ENCODE measurements around the gene RABEP2.

Gene RABEP2

GRCh38 chr16:28912558-28912957 is 12.5 kb downstream of the RABEP2 start:
- no peak for TF ChIP-seq ZFX (IDR thresholded peaks at IDR 0.05; ENCODE audit: borderline replicate concordance)
- TF ChIP-seq CTCF (IDR thresholded peaks at IDR 0.05), result no peak
- H3K27ac ChIP-seq, result no peak overlapping the region

GRCh38 chr16:28910086-28911031 is 14.7 kb downstream of the RABEP2 start:
- TF ChIP-seq CTCF (IDR thresholded peaks at IDR 0.05), result no peak
- no peak for TF ChIP-seq ZFX (IDR thresholded peaks at IDR 0.05; ENCODE audit: borderline replicate concordance)
- no peak overlapping the region for H3K27ac ChIP-seq

GRCh38 chr16:28905800-28906372 is 19.2 kb downstream of the RABEP2 start:
- TF ChIP-seq ZFX (IDR thresholded peaks at IDR 0.05; ENCODE audit: borderline replicate concordance) (no peak), CTCF (IDR thresholded peaks at IDR 0.05) (no peak)
- H3K27ac ChIP-seq, result no peak overlapping the region

GRCh38 chr16:28905229-28905754 is 19.7 kb downstream of the RABEP2 start:
- TF ChIP-seq CTCF (IDR thresholded peaks at IDR 0.05) (no peak), ZFX (IDR thresholded peaks at IDR 0.05; ENCODE audit: borderline replicate concordance) (no peak)
- no peak overlapping the region for H3K27ac ChIP-seq

- no peak for TF ChIP-seq ZFX (IDR thresholded peaks at IDR 0.05; ENCODE audit: borderline replicate concordance)
- TF ChIP-seq CTCF (IDR thresholded peaks at IDR 0.05), result no peak
- H3K27ac ChIP-seq, result no peak overlapping the region
These were observed 20.2 kb downstream of the RABEP2 start for GRCh38 chr16:28904828-28905227.

GRCh38 chr16:28904363-28904762 is 20.7 kb downstream of the RABEP2 start:
- TF ChIP-seq ZFX (IDR thresholded peaks at IDR 0.05; ENCODE audit: borderline replicate concordance) (no peak), CTCF (IDR thresholded peaks at IDR 0.05) (no peak)
- no peak overlapping the region for H3K27ac ChIP-seq
